Measurements from ENCODE around the gene WIPF3.
"Not testable (repeated sequence)": the region's sequence is repeated elsewhere in the genome, so short reads cannot be mapped to it uniquely, and the experiment has no call there.

WIPF3 gene

DNA sequence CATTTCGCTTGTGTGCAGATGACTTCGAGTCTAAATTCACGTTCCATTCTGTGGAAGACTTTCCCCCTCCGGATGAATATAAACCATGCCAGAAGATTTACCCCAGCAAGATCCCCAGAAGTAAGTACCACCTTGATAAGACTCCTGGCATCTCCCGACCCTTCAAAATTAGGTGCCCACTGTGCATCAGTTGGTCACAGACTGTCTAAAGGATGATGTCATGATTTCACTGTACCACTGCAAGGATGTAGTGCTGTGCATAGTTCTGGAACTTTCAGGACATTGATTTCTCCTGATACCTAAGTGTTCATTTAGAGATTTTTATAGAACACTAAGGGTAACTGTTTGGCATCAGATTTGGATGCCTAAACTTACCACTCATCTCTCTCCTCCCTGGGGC is 83.0 kb downstream of the WIPF3 start:
- no peaks in the 10 kb centered on the region for H3K36me3 Mint-ChIP-seq (ENCODE audit: low read depth)
- no peaks in the 10 kb centered on the region for H3K4me1 Mint-ChIP-seq (ENCODE audit: low read depth)
- H3K27ac Mint-ChIP-seq: no peak overlapping the region
- H3K27me3 Mint-ChIP-seq (ENCODE audit: low read depth): peaks cover 13% of the 10 kb centered on the region
- H3K4me3 Mint-ChIP-seq: no peak overlapping the region
- no peaks in the 10 kb centered on the region for H3K9me3 Mint-ChIP-seq

DNA sequence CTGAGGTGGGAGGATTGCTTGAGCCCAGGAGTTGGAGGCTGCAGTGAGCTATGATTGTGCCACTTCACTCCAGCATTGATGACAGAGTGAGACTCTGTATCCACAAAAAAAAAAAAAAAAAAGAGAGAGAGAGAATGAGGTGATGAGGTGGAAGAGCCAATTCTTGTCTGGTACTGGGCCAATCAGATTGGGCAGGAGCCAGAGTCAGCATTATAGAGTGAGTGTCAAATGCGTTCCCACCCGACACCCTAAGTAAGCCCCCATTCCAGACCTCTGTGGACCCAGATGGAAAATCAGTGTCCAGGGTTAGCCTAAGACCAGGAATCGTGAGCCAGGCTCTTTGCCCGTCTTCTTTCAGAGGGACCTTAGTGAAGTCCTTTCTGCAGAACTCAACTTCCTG is 83.9 kb downstream of the WIPF3 start:
- H3K27me3 Mint-ChIP-seq (ENCODE audit: low read depth): peaks cover 4% of the 10 kb centered on the region

DNA sequence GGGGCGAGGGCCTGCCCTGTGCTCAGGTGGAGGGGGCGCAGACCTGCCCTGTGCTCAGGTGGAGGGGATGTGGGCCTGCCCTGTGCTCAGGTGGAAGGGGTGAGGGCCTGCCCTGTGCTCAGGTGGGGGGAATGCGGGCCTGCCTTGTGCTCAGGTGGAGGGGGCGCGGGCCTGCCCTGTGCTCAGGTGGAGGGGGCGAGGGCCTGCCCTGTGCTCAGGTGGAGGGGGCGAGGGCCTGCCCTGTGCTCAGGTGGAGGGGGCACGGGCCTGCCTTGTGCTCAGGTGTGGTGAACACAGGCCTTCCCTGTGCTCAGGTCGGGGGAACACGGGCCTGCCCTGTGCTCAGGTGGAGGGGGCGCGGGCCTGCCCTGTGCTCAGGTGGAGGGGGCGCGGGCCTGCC is 84.5 kb downstream of the WIPF3 start:
- H3K4me3 Mint-ChIP-seq; H3K36me3 Mint-ChIP-seq (ENCODE audit: low read depth); H3K9me3 Mint-ChIP-seq; H3K27ac Mint-ChIP-seq; H3K27me3 Mint-ChIP-seq (ENCODE audit: low read depth); H3K4me1 Mint-ChIP-seq (ENCODE audit: low read depth): not testable (repeated sequence)

More for the DNA sequence above, 83.9 kb downstream of the WIPF3 start:
- Mint-ChIP-seq H3K36me3 (ENCODE audit: low read depth) (no peaks in the 10 kb centered on the region), H3K9me3 (no peaks in the 10 kb centered on the region), H3K4me3 (no peak overlapping the region), H3K27ac (no peak overlapping the region), H3K4me1 (ENCODE audit: low read depth) (no peaks in the 10 kb centered on the region)

DNA sequence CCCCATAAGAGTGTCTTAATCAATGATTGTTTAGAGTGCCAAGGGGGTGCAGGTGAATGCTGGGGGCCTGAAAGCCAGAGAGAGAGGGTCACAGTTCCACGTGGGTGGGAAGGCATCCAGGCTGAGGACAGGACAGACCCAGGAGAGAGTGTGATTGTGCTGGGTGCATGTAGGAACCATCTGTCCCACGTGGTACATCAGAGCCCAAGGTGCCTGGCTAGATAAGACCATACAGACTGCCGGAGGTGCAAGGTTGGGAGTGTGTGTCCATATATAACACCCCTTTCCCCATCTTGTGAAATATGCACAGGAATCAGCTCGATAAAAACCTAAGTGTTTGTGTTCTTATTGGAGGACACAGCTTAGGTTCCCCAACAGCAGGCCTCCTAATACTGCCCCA is 85.5 kb downstream of the WIPF3 start:
- Mint-ChIP-seq H3K27ac (no peak overlapping the region), H3K27me3 (ENCODE audit: low read depth) (no peaks in the 10 kb centered on the region), H3K4me1 (ENCODE audit: low read depth) (no peaks in the 10 kb centered on the region), H3K4me3 (no peak overlapping the region), H3K36me3 (ENCODE audit: low read depth) (no peaks in the 10 kb centered on the region), H3K9me3 (no peaks in the 10 kb centered on the region)

DNA sequence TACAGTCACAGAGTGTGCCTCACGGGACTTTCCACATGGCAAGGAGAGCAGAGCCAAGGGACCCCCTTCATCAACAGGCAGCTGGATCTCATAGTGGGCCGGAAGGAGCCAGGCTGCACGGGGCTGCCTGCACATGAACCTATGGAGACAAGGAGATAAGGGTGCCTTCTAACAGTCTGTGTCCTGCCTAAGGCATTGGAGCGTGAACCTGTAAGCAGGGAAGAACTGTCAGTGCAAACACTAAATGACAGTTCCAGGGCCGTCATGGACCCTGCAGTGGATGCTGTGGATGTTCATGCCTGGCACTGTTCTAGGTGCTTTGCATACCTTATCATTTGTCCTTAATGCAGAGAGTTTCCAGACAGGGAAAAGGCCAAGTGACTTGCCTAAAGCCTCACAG is 85.9 kb downstream of the WIPF3 start:
- no peak overlapping the region for H3K4me3 Mint-ChIP-seq
- no peak overlapping the region for H3K27ac Mint-ChIP-seq
- H3K36me3 Mint-ChIP-seq (ENCODE audit: low read depth): no peaks in the 10 kb centered on the region
- no peaks in the 10 kb centered on the region for H3K27me3 Mint-ChIP-seq (ENCODE audit: low read depth)
- H3K4me1 Mint-ChIP-seq (ENCODE audit: low read depth): no peaks in the 10 kb centered on the region
- no peaks in the 10 kb centered on the region for H3K9me3 Mint-ChIP-seq

DNA sequence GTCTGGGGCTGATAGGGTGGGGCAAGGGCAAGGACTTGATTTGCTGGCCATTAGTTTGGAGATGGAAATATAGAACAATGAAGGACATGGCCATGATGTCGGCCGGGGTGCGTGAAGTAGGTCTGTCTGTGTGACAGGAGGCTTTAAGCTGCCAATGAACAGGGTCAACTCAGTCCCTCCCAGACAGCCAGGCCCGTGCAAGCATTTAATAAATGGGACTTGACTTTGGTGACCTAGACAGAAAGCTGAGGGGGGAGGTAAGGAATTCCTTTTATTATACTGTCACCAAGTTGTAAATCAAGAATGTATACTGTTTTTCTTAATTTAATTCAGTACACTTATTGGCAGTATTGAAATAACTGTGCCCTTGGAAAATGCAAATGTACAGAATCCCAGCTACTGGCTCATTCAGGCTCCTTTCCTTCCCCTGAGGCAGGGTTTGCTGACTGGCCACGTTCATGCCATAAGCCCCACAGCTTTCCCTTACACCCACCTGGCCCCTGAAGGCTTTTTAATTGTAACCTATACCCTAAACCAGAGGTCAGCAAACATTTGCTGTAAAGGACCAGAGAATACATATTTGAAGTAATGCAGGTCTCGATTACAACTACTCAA is 87.2 kb downstream of the WIPF3 start:
- Mint-ChIP-seq H3K4me1 (ENCODE audit: low read depth) (no peaks in the 10 kb centered on the region), H3K4me3 (no peak overlapping the region), H3K36me3 (ENCODE audit: low read depth) (no peaks in the 10 kb centered on the region), H3K27me3 (ENCODE audit: low read depth) (no peaks in the 10 kb centered on the region), H3K9me3 (no peaks in the 10 kb centered on the region), H3K27ac (no peak overlapping the region)

DNA sequence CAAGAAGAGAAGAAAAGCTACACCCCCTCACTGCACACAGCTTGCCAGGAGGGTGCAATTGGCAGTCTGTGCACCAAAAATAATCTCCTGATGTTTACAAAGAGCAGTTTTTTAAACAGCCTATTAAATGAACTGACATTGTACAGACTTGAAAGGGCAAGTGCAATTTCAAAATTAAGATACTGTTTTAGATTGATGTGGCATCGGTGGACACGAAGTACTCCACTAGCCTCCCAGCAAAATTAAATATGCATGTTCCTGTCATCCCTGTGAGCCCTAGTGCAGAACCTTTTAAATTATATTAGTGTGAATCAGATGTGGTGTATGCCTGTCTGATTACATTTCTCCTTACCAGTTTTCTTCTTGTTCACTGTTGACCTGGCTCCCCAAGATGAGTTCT is 87.9 kb downstream of the WIPF3 start:
- Mint-ChIP-seq H3K4me3 (no peak overlapping the region), H3K36me3 (ENCODE audit: low read depth) (no peaks in the 10 kb centered on the region), H3K27ac (no peak overlapping the region), H3K27me3 (ENCODE audit: low read depth) (no peaks in the 10 kb centered on the region), H3K9me3 (no peaks in the 10 kb centered on the region), H3K4me1 (ENCODE audit: low read depth) (no peaks in the 10 kb centered on the region)

DNA sequence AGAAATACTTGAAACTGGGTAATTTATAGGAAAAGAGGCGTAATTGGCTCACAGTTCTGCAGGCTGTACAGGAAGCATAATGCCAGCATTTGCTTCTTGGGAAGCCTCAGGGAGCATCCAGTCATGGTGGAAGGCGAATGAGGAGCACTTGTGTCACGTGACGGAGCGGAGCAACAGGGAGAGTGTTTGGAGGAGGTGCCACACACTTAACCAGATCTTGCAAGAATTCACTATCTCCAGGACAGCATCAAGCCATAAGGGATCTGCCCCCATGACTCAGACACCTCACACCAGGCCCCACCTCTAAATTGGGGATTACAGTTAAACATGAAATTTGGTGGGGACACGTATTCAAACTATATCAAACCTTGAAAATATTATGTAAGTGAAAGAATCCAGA is 89.3 kb downstream of the WIPF3 start:
- no peak overlapping the region for H3K4me3 Mint-ChIP-seq
- no peaks in the 10 kb centered on the region for H3K9me3 Mint-ChIP-seq
- H3K27me3 Mint-ChIP-seq (ENCODE audit: low read depth): no peaks in the 10 kb centered on the region
- H3K4me1 Mint-ChIP-seq (ENCODE audit: low read depth): no peaks in the 10 kb centered on the region
- no peak overlapping the region for H3K27ac Mint-ChIP-seq
- no peaks in the 10 kb centered on the region for H3K36me3 Mint-ChIP-seq (ENCODE audit: low read depth)

DNA sequence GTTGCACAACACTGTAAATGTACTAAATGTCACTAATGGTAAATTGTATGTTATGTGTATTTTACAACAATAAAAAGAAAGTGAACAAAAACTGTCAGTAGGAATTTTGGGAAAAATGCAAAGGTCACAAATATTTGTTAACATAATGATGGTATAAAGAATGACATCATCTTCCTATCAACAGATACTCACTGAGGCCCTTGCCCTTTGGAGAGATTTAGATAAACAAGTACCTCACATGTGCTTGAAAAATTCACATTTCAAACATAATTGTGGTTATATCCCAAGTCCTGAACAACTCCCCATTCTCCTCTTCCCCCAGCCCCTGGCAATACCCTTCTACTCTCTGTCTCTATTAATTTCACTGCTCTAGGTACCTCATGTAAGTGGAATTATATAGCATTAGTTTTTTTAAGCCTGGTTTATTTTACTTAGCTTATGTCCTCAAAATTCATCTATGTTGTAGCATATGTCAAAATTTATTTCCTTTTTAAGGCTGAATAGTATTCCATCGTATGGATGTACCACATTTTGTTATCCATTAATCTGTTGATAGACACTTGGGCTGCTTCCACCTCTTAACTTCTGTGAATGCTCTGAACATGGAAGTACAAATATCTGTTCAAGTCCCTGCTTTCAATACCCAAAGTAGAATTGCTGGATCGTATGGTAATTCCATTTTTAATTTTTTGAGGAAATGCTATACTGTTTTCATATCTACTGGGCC is 90.5 kb downstream of the WIPF3 start:
- no peak overlapping the region for H3K4me3 Mint-ChIP-seq
- no peaks in the 10 kb centered on the region for H3K4me1 Mint-ChIP-seq (ENCODE audit: low read depth)
- H3K36me3 Mint-ChIP-seq (ENCODE audit: low read depth): no peaks in the 10 kb centered on the region
- no peaks in the 10 kb centered on the region for H3K9me3 Mint-ChIP-seq
- H3K27me3 Mint-ChIP-seq (ENCODE audit: low read depth): no peaks in the 10 kb centered on the region
- H3K27ac Mint-ChIP-seq: no peak overlapping the region

DNA sequence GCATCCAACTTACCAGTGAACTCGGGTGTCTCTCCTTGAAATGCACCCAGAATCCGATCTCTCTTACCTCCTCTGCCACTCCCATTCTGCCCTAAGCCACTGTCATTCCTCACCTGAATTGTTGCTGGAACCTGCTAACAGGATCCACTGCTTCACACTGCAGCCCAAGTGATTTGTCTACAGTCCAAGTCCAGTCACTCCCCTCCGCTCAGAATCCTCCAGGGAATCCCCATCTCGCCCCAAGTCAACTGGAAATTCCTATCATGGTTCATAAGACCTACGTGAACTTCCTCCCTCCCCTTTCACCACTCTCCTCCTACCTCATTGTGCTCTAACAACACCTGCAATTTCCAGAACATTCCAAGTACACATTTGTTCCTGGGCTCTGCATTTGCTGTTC is 92.0 kb downstream of the WIPF3 start:
- Mint-ChIP-seq H3K27me3 (ENCODE audit: low read depth) (no peaks in the 10 kb centered on the region), H3K9me3 (no peaks in the 10 kb centered on the region), H3K27ac (no peak overlapping the region), H3K4me3 (no peak overlapping the region), H3K36me3 (ENCODE audit: low read depth) (no peaks in the 10 kb centered on the region), H3K4me1 (ENCODE audit: low read depth) (no peaks in the 10 kb centered on the region)

DNA sequence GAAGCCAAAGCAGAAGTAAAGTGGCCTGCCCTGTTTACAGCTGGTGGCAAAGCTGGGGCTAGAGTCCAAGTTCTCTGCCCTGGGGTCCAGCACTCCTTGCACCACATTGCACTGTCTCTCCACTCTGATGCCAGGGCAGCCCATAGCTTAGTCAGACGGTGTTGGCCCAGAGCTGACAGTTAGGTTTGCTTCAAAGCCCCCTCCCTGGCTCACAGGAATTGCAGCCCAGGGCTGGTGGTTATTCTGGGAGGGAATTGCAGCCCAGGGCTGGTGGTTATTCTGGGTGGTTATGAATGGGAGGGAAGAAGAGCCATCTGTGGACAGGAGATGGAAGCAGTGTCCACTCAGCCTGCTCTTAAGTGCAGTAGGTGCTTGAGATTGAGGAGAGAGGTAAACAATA is 94.4 kb downstream of the WIPF3 start:
- Mint-ChIP-seq H3K4me3 (no peak overlapping the region), H3K27me3 (ENCODE audit: low read depth) (peaks cover 8% of the 10 kb centered on the region), H3K9me3 (peaks cover 5% of the 10 kb centered on the region), H3K4me1 (ENCODE audit: low read depth) (no peaks in the 10 kb centered on the region), H3K36me3 (ENCODE audit: low read depth) (no peaks in the 10 kb centered on the region), H3K27ac (no peak overlapping the region)

DNA sequence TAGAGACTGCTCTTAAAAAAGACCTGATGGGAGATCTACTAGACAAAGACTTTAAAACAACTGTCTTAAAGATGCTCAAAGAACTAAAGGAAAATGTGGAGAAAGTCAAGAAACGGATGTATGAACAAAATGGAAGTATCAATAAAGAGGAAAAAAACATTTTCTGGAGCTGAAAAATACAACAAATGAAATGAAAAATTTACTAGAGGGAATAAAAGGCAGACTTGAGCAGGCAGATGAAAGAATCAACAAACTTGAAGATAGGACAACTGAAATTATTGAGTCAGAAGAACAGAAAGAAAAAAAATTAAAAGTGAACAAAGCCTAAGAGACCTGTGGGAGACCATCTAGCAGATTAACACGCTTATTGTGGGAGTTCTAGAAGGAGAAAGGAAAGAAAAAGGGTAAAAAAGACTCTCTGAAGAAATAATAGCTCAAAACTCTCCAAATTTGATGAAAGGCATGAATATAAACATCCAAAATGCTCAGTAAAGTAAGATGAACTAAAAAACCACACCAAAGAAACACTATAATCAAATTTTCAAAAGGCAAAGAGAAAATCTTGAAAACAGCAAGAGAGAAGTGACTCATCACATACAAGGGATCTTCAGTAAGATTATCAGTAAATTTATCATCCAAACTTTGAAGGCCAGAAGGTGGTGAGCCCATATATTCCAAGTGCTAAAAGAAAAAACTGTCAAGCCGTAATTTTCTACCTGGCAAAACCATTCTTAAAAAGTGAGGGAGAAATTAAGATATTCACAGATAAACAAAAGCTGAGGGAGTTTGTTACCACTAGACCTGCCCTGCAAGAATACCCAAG is 100.1 kb downstream of the WIPF3 start:
- H3K4me1 Mint-ChIP-seq (ENCODE audit: low read depth): no peaks in the 10 kb centered on the region
- H3K27me3 Mint-ChIP-seq (ENCODE audit: low read depth): peaks cover 8% of the 10 kb centered on the region
- H3K36me3 Mint-ChIP-seq (ENCODE audit: low read depth): peaks cover 4% of the 10 kb centered on the region
- no peak overlapping the region for H3K4me3 Mint-ChIP-seq
- H3K27ac Mint-ChIP-seq: no peak overlapping the region
- peaks cover 24% of the 10 kb centered on the region for H3K9me3 Mint-ChIP-seq

DNA sequence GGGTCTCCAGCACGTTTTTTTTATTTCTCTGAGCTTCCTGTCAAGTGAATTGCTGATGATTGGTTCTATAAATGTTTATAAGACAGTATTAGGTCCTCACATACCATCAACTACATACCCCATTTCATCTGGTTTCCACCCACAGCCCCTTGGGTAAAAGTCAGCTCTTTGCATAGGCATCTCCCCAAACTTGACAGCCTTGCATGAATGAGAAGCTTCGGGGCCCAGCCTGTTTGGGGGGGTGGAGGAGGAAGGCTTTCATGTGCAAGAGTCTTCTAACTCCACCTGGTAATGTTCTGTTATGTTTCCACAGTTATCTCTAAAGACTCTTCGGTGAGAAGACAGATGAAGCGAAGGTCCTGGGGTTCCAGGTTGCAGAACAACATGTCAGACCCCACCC is 107.9 kb downstream of the WIPF3 start:
- Mint-ChIP-seq H3K4me3 (no peak overlapping the region), H3K27ac (no peak overlapping the region), H3K27me3 (ENCODE audit: low read depth) (peaks cover 8% of the 10 kb centered on the region), H3K36me3 (ENCODE audit: low read depth) (no peaks in the 10 kb centered on the region), H3K9me3 (no peaks in the 10 kb centered on the region), H3K4me1 (ENCODE audit: low read depth) (no peaks in the 10 kb centered on the region)

DNA sequence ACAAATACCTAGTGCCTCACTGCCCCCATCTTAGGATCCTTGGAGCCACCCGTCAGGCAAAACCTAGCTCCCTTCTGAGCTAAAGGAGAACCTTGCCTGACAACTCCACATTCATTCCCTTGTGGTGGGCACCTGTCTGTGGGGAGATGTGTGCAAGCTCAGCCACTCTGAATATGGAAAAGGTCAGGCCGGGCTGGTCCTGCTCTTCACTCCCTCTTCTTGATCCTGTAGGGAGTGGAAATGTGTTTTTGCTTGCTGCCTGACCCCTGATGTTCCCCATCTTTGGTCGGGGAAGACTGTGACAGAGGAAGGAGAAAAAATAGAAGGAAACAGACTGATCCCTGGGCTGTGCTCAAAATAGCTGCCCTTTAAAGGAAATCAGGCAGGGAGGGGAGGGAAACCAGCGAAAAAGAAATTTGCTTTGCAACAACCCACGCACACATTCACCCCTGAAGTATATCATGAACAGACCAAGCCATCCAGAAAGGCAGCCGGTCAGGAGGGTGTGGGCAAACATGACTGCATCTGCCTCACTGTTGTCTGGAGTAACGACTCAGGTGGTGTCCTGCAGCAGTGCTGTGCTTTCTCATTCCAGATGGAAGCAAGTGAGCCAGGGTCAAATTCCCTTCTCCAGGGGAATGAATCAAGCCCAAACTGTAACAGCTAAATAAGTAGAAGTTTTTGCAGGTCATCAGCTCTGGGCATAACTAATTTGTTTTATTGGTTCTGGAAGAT is 109.3 kb downstream of the WIPF3 start:
- Mint-ChIP-seq H3K27ac (no peak overlapping the region), H3K4me3 (no peak overlapping the region), H3K9me3 (no peaks in the 10 kb centered on the region), H3K36me3 (ENCODE audit: low read depth) (no peaks in the 10 kb centered on the region), H3K27me3 (ENCODE audit: low read depth) (peaks cover 8% of the 10 kb centered on the region), H3K4me1 (ENCODE audit: low read depth) (no peaks in the 10 kb centered on the region)

Data from T-helper 1 cell treated with Interleukin-12 subunit alpha and Interleukin-12 subunit beta and Interleukin-4 antibody, amounts not matched to agents 30 μg/mL and 1 μg/mL, for 36 hours (primary cell).